Fibroblast of mammary gland (primary cell): Measurements from ENCODE around the gene ITPRIPL1.

Experiments
- DNase-seq: peaks from one replicate; pipeline ENCODE4 v3.0.0-alpha.2; 2010; ENCODE audit warnings: low read depth
- H3K4me3 ChIP-seq: 2 replicates; pipeline ENCODE4 v1.5.1; 2011; ENCODE audit warnings: low read depth, mild to moderate bottlenecking, low read length, moderate library complexity; ENCODE audit not compliant: control insufficient read depth
- CTCF ChIP-seq: conservative IDR thresholded peaks from 2 replicates; pipeline ENCODE4 v1.5.1; 2011; ENCODE audit warnings: low read depth, low read length, inconsistent platforms; ENCODE audit not compliant: control insufficient read depth, insufficient read depth

The ITPRIPL1 gene

DNA sequence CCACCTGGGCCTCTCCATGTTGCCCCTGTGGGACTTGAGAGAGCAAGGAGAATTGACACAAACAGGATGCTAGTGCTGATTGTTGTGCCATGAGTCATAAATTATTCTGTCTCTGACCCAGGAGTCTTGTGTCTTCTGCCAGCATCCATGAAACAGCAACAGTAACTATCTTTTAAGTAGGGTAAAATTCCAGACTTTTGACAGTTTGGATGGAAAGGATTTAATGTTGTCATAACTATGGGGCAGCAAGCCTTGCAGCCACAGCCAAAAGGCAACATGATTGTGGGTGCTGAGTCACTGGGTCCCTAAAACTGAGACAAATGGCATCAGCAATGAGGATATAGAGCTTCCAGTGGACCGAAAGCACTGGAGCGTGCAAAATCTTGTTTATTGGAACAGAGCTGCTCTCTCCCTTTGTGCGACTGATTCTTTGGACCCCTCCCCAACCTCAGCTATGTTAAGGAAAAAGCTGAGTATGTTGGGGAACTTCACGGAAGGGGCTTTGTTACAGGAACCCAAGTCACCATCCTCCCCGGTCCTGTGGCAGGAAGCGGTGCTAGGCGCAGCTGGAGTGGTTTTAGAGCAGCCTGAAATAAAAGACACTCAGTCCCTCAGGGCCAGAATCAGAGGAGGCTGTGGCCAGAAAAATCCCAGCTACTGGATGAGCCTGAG is 9.6 kb upstream of the ITPRIPL1 start:
- TF ChIP-seq CTCF = no peak
- H3K4me3 ChIP-seq = no peak overlapping the region
- peak; percentile 76 for DNase-seq

GRCh38 chr2:96316999-96317398 is 8.1 kb upstream of the ITPRIPL1 start:
- DNase-seq = no peak
- no peak overlapping the region for H3K4me3 ChIP-seq
- no peak for TF ChIP-seq CTCF

DNA sequence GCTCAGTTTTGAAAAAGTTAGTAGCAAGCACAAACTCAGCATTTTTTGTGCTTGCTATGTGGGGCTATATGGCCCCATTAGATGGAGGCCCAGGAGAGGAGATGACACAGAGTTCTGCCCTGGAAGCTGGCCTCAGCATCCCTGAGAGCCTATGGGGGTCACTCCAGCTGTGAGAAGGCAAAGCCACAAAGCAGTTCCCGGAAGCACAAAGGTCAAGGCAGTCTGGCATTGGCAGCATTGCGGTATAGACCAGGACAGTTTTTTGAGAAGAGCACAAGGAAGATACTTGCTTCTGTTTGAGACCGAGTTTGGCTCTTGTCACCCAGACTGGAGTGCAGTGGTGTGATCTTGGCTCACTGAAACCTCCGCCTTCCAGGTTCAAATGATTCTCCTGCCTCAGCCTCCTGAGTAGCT is 7.5 kb upstream of the ITPRIPL1 start:
- H3K4me3 ChIP-seq = no peak overlapping the region
- TF ChIP-seq CTCF = no peak
- no peak for DNase-seq

- H3K4me3 ChIP-seq = no peak overlapping the region
- no peak for TF ChIP-seq CTCF
Measured at GRCh38 chr2:96318723-96319122, 6.4 kb upstream of the ITPRIPL1 start.

DNA sequence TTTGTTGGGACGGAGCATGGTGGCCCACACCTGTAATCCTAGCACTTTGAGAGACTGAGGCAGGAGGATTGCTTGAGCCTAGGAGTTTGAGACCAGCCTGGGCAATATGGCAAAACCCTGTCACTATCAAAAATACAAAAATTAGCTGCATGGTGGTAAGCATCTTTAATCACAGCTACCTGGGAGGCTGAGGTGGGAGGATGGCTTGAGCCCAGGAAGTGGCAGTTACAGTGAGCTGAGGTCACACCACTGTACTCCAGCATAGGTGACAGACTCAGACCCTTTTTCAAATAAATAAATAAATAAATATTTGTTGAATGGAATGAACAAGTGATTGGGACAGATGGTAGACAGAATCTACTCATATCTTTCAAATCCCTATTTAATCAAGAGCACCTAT is 5.7 kb upstream of the ITPRIPL1 start:
- no peak for DNase-seq
- TF ChIP-seq CTCF = no peak
- no peak overlapping the region for H3K4me3 ChIP-seq

More at GRCh38 chr2:96318723-96319122, 6.4 kb upstream of the ITPRIPL1 start:
- no peak for DNase-seq

DNA sequence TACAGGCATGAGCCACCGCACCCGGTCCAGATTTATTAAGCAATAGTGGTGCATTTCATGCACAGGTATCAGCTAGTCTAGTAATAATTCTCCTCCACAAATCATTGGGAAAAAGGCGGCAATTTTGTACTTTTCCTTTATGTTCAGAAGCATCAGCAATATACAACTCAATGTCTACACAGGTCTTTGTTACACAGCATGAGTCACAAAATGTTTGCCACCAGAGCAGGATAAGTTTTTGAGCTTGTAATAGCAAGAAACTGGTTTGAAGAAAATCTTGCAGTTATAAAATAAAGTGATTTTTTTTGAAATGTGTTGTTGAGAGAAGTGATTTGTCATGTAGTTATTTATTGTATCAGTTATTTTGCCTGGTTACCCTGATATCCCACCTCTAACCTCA is 4.8 kb upstream of the ITPRIPL1 start:
- peak; percentile 7 for DNase-seq
- no peak overlapping the region for H3K4me3 ChIP-seq
- TF ChIP-seq CTCF = no peak
